Right lobe of liver (tissue), 4 donors: Measurements from ENCODE around the gene COPB2.
"Not testable (repeated sequence)": the region's sequence is repeated elsewhere in the genome, so short reads cannot be mapped to it uniquely, and the experiment has no call there.

Experiments used
- CTCF ChIP-seq, 4 donors: fragments of 200-600 bp in 3 of 4; fragments of 450-650 bp in 1 of 4; IDR thresholded peaks; one replicate each; pipeline versions ENCODE4 v1.5.1 to v1.8.0; 2016 to 2022; ENCODE audit warnings: antibody characterized with exemption in 4 of 4, mild to moderate bottlenecking in 2 of 4
- POLR2A ChIP-seq: fragments of 450-650 bp; IDR thresholded peaks from one replicate; pipeline ENCODE4 v1.6.1; 2017; ENCODE audit warnings: antibody characterized with exemption, mild to moderate bottlenecking
- donor health status: DM: no; HTN: no; CAD: no.
- donor health status: DM: no; HTN: no; CAD: no.
- donor health status: DM: no; HTN: yes; CAD: no.

- not testable (repeated sequence) for TF ChIP-seq CTCF (IDR thresholded peaks at IDR 0.05); POLR2A
These were observed 7.2 kb downstream of the COPB2 start for GRCh38 chr3:139382291-139382690.
